GM18873 (cell line): ENCODE results near the gene NCBP1.

ENCODE experiments used
- ATAC-seq: cut with Tn5 transposase; IDR thresholded peaks from one replicate; pipeline ENCODE4 v1.9.1; 2021; ENCODE audit warnings: mild to moderate bottlenecking, moderate library complexity, moderate number of reproducible peaks; ENCODE audit not compliant: unreplicated experiment, low FRiP score

The NCBP1 gene

GRCh38 chr9:97706246-97706645 lies 72.6 kb downstream of the NCBP1 start:
- no peak for ATAC-seq

- ATAC-seq: no peak
These were observed 77.0 kb downstream of the NCBP1 start for GRCh38 chr9:97710356-97711222.

- no peak for ATAC-seq
These were observed 77.6 kb downstream of the NCBP1 start for GRCh38 chr9:97711223-97711626.

GRCh38 chr9:97714435-97714834 lies 80.8 kb downstream of the NCBP1 start:
- ATAC-seq: no peak

GRCh38 chr9:97717866-97718265 lies 84.2 kb downstream of the NCBP1 start:
- ATAC-seq: no peak

GRCh38 chr9:97721396-97721795 lies 87.8 kb downstream of the NCBP1 start:
- ATAC-seq: no peak

GRCh38 chr9:97722331-97722730 lies 88.7 kb downstream of the NCBP1 start:
- ATAC-seq: no peak
